GM21786 (cell line): ENCODE data around the gene SYNPO.

Experiments
- ATAC-seq: cut with Tn5 transposase; IDR thresholded peaks from one replicate; pipeline ENCODE4 v1.9.1; 2021; ENCODE audit not compliant: unreplicated experiment

The SYNPO gene

DNA sequence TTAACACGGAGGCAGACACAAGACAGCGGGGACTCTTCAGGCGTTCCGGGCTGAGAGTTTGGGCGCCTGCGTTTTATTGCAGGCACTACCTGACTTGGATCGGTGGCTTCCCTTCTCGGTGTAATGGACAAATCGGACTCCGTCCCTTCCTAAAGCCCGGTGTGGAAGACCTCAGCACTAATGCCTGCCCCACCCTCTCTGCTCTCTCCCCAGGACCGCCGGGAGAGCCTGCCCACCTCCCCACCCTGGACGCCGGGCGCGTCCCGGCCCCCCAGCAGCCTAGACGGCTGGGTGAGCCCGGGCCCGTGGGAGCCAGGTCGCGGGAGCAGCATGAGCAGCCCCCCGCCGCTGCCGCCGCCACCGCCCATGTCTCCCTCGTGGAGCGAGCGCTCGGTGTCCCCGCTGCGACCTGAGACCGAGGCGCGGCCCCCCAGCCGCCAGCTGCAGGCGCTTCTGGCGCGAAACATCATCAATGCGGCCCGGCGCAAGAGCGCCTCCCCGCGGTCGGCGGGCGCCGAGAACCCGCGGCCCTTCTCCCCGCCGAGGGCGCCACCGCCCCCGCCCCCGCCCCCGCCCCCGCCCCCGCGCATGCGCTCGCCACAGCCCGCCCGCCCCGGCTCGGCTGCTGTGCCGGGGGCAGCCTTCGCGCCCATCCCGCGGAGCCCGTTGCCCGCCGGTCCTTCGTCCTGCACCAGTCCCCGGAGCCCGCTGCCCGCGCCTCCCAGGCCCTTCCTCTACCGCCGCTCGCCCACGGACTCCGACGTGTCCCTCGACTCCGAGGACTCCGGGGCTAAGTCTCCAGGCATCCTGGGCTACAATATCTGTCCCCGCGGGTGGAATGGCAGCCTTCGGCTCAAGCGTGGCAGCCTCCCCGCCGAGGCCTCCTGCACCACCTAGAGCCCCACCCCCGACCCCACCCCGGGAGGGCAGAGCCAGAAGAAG lies 16.0 kb downstream of the SYNPO start:
- ATAC-seq, result peak; percentile 71

- ATAC-seq, result no peak
Measured at GRCh38 chr5:150658121-150658520, 17.7 kb downstream of the SYNPO start.

DNA sequence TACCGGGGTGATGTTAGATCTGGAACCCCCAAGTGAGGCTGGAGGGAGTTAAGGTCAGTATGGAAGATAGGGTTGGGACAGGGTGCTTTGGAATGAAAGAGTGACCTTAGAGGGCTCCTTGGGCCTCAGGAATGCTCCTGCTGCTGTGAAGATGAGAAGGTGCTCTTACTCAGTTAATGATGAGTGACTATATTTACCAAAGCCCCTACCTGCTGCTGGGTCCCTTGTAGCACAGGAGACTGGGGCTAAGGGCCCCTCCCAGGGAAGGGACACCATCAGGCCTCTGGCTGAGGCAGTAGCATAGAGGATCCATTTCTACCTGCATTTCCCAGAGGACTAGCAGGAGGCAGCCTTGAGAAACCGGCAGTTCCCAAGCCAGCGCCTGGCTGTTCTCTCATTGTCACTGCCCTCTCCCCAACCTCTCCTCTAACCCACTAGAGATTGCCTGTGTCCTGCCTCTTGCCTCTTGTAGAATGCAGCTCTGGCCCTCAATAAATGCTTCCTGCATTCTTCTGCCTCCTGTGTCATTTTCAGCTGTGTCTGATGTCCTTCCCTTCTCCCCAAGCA lies 18.3 kb downstream of the SYNPO start:
- ATAC-seq, result no peak

DNA sequence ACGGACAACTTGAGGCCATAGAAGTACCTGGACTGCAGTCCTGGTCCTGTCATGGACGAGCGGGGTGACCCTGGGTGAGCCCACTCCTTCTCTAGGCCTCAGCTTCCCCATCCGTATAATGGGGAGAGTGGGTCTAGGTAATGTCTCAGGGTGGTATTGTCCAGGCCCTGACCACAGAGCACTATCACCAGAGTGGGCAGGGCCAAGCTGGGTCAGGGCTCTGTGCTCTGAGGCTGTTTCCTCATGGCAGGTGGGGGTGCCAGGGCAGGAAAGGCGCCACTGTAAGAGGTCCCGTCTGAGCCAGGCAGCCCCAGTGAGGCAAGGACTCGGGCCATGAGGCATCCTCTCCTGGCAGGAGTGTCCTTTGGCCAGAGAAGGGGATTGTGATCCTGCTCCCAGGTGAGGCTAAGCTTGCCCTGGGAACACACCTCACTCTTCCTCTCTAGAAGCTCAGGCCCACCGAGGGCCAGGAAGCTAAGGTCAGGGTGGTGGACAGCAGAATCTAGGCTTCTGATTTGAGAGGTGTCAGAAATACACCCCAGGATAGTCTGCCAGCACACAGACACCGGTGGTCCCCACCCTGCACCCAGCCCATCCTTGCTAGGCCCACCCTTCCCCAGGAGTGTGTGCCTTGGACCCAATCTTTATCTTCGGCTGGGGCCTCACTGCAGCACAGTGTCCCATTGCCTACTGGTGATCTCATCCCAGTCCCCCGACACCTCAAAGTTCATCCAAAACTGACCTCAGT lies 19.1 kb downstream of the SYNPO start:
- no peak for ATAC-seq

- ATAC-seq, result no peak
Measured at GRCh38 chr5:150660108-150660831, 19.8 kb downstream of the SYNPO start.

GRCh38 chr5:150661086-150661485 lies 20.6 kb downstream of the SYNPO start, which contains the start of gene MYOZ3:
Gene MYOZ3 (plus strand): TSS chr5:150661251. CDS start chr5:150662942, 1,691 bp downstream.
- no peak for ATAC-seq

DNA sequence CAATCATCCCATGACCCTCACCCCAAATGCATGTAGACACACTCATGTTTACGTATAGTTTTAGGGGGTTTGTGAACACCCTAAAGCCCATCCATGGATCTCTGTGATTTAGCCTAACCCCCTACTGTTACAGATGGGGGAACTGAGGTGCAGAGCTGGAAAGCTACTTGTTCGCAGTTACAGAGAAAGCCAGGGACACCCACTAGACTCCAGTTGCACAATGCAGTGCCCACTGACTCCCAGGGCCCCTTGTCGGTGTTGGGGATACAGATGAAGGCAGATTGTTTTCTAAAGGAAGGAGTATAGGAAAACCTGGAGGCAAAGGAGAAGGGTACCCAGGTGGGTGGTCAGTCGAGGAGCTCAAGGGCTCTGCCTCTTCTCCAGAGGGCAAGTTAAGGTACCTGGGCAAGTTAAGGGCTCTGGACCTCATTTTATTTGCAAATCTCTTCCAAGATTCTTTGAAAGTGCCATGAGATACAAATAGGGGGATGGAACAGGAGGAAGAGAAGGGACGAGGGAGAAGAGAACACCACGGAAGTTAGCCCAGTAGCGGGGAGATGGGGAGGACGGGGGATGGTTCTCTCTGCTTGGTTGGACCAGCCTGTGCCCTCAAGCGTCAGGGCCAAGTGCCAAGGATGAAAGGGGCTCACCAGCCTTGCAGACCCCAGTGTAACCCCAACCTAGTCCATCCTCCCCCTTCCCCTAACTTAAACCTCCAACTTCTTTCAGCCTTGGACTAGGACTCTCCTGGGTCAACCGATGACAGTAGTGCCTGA lies 21.5 kb downstream of the SYNPO start:
- no peak for ATAC-seq

- ATAC-seq, result no peak
Measured at GRCh38 chr5:150662731-150663516, 22.5 kb downstream of the SYNPO start.

DNA sequence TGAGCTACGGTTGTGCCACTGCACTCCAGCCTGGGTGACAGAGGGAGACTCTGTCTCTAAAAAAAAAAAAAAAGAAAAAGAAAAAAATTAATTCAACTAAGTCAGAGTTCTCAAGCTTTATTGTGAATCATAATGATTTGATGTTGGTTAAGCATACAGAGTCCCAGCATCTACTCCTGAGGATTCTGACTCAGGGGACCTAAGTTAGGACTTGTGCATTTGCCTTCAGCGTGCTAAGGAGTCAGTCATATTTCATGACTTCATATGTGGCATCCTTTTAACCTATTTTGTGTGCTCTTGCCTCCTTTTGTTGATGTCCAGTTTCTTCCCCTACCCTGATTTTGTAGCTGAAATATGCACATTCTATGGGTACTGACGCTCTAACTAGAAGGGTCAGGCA lies 23.5 kb downstream of the SYNPO start:
- no peak for ATAC-seq

GRCh38 chr5:150665044-150665443 lies 24.6 kb downstream of the SYNPO start:
- no peak for ATAC-seq

- no peak for ATAC-seq
Measured at GRCh38 chr5:150670275-150670947, 30.0 kb downstream of the SYNPO start.

DNA sequence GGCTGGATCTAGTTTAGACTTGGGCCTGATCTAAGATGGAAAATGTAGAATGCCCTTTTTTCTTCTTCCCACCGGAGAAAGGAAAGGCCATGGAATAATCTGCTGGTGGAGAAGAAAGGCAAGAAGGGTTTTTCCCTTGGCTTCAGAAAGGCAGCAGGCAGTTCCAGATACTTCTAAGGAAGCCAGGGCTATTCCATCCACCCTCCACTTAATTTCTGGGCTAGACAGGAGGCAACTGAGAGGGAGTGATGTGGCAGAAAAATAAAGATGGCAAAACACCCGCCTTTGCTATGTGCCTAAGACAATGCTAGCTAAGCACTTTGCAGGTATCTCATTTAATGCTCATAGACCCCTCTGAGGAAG lies 30.5 kb downstream of the SYNPO start:
- ATAC-seq, result no peak

- no peak for ATAC-seq
Measured at GRCh38 chr5:150671509-150672236, 31.2 kb downstream of the SYNPO start.

- ATAC-seq, result no peak
Measured at GRCh38 chr5:150672237-150672883, 31.9 kb downstream of the SYNPO start.

DNA sequence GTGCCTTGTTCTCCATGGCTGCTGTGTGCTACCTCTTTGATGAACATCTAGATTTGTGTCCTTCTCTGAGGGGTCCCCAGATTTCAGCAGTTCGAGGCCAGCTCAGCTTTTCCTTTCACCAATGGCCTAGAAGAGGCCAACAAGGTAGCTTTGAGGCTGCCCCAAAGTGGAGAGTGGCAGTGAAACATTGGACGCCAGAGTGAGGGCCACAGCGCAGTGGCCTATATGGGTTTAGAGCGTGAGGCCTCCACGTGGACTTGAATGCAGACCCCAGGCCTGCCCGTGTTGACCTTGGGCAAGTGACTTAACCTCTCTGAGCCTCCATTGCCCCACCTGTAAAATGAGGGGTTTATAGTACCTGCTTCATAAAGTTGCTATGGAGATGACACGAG lies 32.4 kb downstream of the SYNPO start:
- ATAC-seq, result no peak

- no peak for ATAC-seq
Measured at GRCh38 chr5:150674341-150674821, 33.9 kb downstream of the SYNPO start.

- ATAC-seq, result no peak
Measured at GRCh38 chr5:150675069-150675468, 34.6 kb downstream of the SYNPO start.

GRCh38 chr5:150676578-150676977 lies 36.1 kb downstream of the SYNPO start:
- no peak for ATAC-seq
